PC-9 (cell line): Measurements from ENCODE around the gene HTR4. TPM values are rescaled to one million over a fixed set of nuclear protein-coding genes. Genes with fewer than 3 reads are reported as not detected.

Experiments
- BruUV-seq: library from RNA; stranded (reverse); fragments of 400-500 nt; replicated peaks from 2 replicates; lab custom pipeline; 2021; lab: Mats Ljungman, UMichigan
- CTCF ChIA-PET: fragments of 300-600 bp; sonication (Branson Sonifier 250); formaldehyde crosslinking; loops from one replicate; lab custom pipeline; 2022; ENCODE audit warnings: antibody characterized with exemption; lab: Charles Lee
- POLR2A ChIA-PET: fragments of 300-600 bp; sonication (Branson Sonifier 250); formaldehyde crosslinking; loops from one replicate; lab custom pipeline; 2022; ENCODE audit warnings: antibody characterized with exemption; ENCODE audit not compliant: unreplicated experiment; lab: Charles Lee
- DNase-seq, 2 experiments: peaks; one replicate each; pipeline versions ENCODE4 v3.0.0 to v3.0.0-alpha.2; 2015 to 2022; ENCODE audit warnings: mixed read lengths in 1 of 2
- H2AFZ ChIP-seq: fragments of 200-600 bp; sonication (generic); 2 replicates; pipeline ENCODE4 v1.8.1; 2017; ENCODE audit warnings: antibody characterized with exemption
- H3F3A ChIP-seq: fragments of 200-600 bp; sonication (generic); 2 replicates; pipeline ENCODE4 v1.8.1; 2017; ENCODE audit warnings: antibody characterized with exemption, mild to moderate bottlenecking, low read depth; ENCODE audit not compliant: insufficient read depth
- H3K27ac ChIP-seq: fragments of 200-600 bp; sonication (generic); 2 replicates; pipeline ENCODE4 v1.6.1; 2016; ENCODE audit warnings: mixed run types
- H3K27me3 ChIP-seq: fragments of 200-600 bp; sonication (generic); 2 replicates; pipeline ENCODE4 v1.6.1; 2016; ENCODE audit warnings: low read depth, mixed run types; ENCODE audit not compliant: insufficient read depth
- H3K36me3 ChIP-seq: fragments of 200-600 bp; sonication (generic); 2 replicates; pipeline ENCODE4 v1.6.1; 2016; ENCODE audit warnings: low read depth, mixed run types
- H3K4me1 ChIP-seq: fragments of 200-600 bp; sonication (generic); replicated peaks from 2 replicates; pipeline ENCODE4 v1.6.1; 2016; ENCODE audit warnings: mixed run types; ENCODE audit not compliant: insufficient read depth
- H3K4me2 ChIP-seq: fragments of 200-600 bp; sonication (generic); 2 replicates; pipeline ENCODE4 v1.6.1; 2017; ENCODE audit warnings: mixed run types
- H3K4me3 ChIP-seq: fragments of 200-600 bp; sonication (generic); 2 replicates; pipeline ENCODE4 v1.6.1; 2016; ENCODE audit warnings: mixed run types
- H3K79me2 ChIP-seq: fragments of 200-600 bp; sonication (generic); 2 replicates; pipeline ENCODE4 v1.6.1; 2017; ENCODE audit warnings: low read depth, mixed run types
- H3K9me2 ChIP-seq: fragments of 200-600 bp; sonication (generic); 2 replicates; pipeline ENCODE4 v1.8.1; 2017; ENCODE audit warnings: mild to moderate bottlenecking; ENCODE audit not compliant: insufficient read depth
- H3K9me3 ChIP-seq: fragments of 200-600 bp; sonication (generic); 2 replicates; pipeline ENCODE4 v1.8.1; 2016; ENCODE audit warnings: low read depth; ENCODE audit not compliant: insufficient read depth
- H4K20me1 ChIP-seq: fragments of 200-600 bp; sonication (generic); 2 replicates; pipeline ENCODE4 v1.8.1; 2017; ENCODE audit not compliant: insufficient read depth
- CTCF ChIP-seq: fragments of 200-600 bp; sonication (generic); conservative IDR thresholded peaks from 2 replicates; pipeline ENCODE4 v1.6.1; 2017; ENCODE audit warnings: mixed run types, antibody characterized with exemption, mild to moderate bottlenecking, moderate library complexity
- EZH2 ChIP-seq: fragments of 200-600 bp; sonication (generic); IDR thresholded peaks from 2 replicates; pipeline ENCODE4 v1.8.0; 2017; ENCODE audit warnings: antibody characterized with exemption, low read depth
- intact Hi-C: fragments of 100-400 bp; cut with micrococcal nuclease; formaldehyde crosslinking; loops from one replicate; pipeline ENCODE4 v1.10.0; 2022; ENCODE audit not compliant: unreplicated experiment
- total RNA-seq: library from RNA; stranded (reverse); gene quantifications from 2 replicates; pipeline ENCODE4 v1.2.3, GENCODE V29; 2021

Gene HTR4
- total RNA-seq, 1 experiment from 2014 or later, result not detected

- Histone ChIP-seq H3F3A (no peaks in the 10 kb centered on the region), H3K36me3 (no peaks in the 10 kb centered on the region), H3K27ac (no peak overlapping the region), H2AFZ (no peak overlapping the region), H3K79me2 (no peaks in the 10 kb centered on the region), H3K4me1 (no peaks in the 10 kb centered on the region), H3K4me2 (no peak overlapping the region), H3K9me2 (no peaks in the 10 kb centered on the region), H3K9me3 (no peaks in the 10 kb centered on the region), H3K4me3 (no peak overlapping the region), H4K20me1 (no peaks in the 10 kb centered on the region), H3K27me3 (no peaks in the 10 kb centered on the region)
- intact Hi-C loops, result no loop called here
- ChIA-PET CTCF (no interaction called here), POLR2A (no interaction called here)
- TF ChIP-seq CTCF (no peak), EZH2 (no peak)
- BruUV-seq, result no TSS peak
- no peak for DNase-seq
Measured at GRCh38 chr5:148606296-148606695, 48.0 kb downstream of the HTR4 start.

- Histone ChIP-seq H3K27me3 (no peaks in the 10 kb centered on the region), H3K79me2 (no peaks in the 10 kb centered on the region), H3K4me2 (no peak overlapping the region), H3K9me3 (no peaks in the 10 kb centered on the region; the same call in 1 of the 2 replicates), H3K27ac (no peak overlapping the region), H3F3A (no peaks in the 10 kb centered on the region), H3K9me2 (no peaks in the 10 kb centered on the region), H4K20me1 (no peaks in the 10 kb centered on the region), H3K4me3 (no peak overlapping the region), H3K36me3 (no peaks in the 10 kb centered on the region), H2AFZ (no peak overlapping the region), H3K4me1 (no peaks in the 10 kb centered on the region)
- BruUV-seq, result no TSS peak
- intact Hi-C loops, result no loop called here
- POLR2A ChIA-PET, result no interaction called here
- CTCF ChIA-PET, result no interaction called here
- no peak for DNase-seq
- TF ChIP-seq CTCF (no peak), EZH2 (no peak)
Measured at GRCh38 chr5:148599187-148599586, 55.1 kb downstream of the HTR4 start.

- TF ChIP-seq CTCF, result no peak
- TF ChIP-seq EZH2, result no peak
- ChIA-PET POLR2A (no interaction called here), CTCF (no interaction called here)
- H3K4me1 ChIP-seq, result no peaks in the 10 kb centered on the region
- intact Hi-C loops, result no loop called here
- no TSS peak for BruUV-seq
- H3K27ac ChIP-seq, result no peak overlapping the region
- H3K36me3 ChIP-seq, result no peaks in the 10 kb centered on the region
- H3K4me3 ChIP-seq, result no peak overlapping the region
- H3K4me2 ChIP-seq, result no peak overlapping the region
- no peaks in the 10 kb centered on the region for H3K79me2 ChIP-seq
- H3K27me3 ChIP-seq, result no peaks in the 10 kb centered on the region
- H4K20me1 ChIP-seq, result no peaks in the 10 kb centered on the region
- no peak overlapping the region for H2AFZ ChIP-seq
- no peaks in the 10 kb centered on the region; the same call in 1 of the 2 replicates for H3K9me3 ChIP-seq
- H3K9me2 ChIP-seq, result no peaks in the 10 kb centered on the region
- DNase-seq, result no peak
- H3F3A ChIP-seq, result no peaks in the 10 kb centered on the region
Measured at GRCh38 chr5:148595697-148596096, 58.6 kb downstream of the HTR4 start.
